Measurements from ENCODE around the gene PYGO2.

Gene PYGO2

GRCh38 chr1:155002464-155003226 is 41.1 kb upstream of the PYGO2 start, which contains the start of gene ZBTB7B:
Gene ZBTB7B, plus strand, starts transcription at chr1:155002802. Its CDS starts 11,859 bp downstream, at chr1:155014661.
- no peaks in the 10 kb centered on the region for H3K27me3 ChIP-seq (ENCODE audit: insufficient read depth, low read length, poor library complexity, severe bottlenecking)
- no peak for TF ChIP-seq EZH2phosphoT487 (IDR thresholded peaks at IDR 0.05; ENCODE audit: borderline replicate concordance)
- TF ChIP-seq CTCF (conservative IDR thresholded peaks at IDR 0.05; ENCODE audit: low read length): no peak
- peak within 1 kb of the TSS; percentile 80; the same call in 1 of the 2 replicates for H2AFZ ChIP-seq (ENCODE audit: low read length)
- H3K9ac ChIP-seq (ENCODE audit: low read depth, low read length, poor library complexity, severe bottlenecking): peak within 1 kb of the TSS; percentile 81
- H3K36me3 ChIP-seq (ENCODE audit: insufficient read depth, low read length): no peaks in the 10 kb centered on the region
- peaks cover 42% of the 10 kb centered on the region for H3K4me1 ChIP-seq (ENCODE audit: insufficient read depth, low read length, poor library complexity, severe bottlenecking)
- peak within 1 kb of the TSS; percentile 92 for H3K4me2 ChIP-seq (ENCODE audit: low read depth, low read length, poor library complexity, severe bottlenecking)
- H3K79me2 ChIP-seq (ENCODE audit: insufficient read depth, low read length): no peaks in the 10 kb centered on the region
- H3F3A ChIP-seq (ENCODE audit: low read depth): peaks cover 15% of the 10 kb centered on the region
- H3K9me2 ChIP-seq (replicated peaks; ENCODE audit: low read depth, low read length): no peaks in the 10 kb centered on the region
- no peaks in the 10 kb centered on the region for H4K20me1 ChIP-seq (ENCODE audit: insufficient read depth, low read length, poor library complexity, severe bottlenecking)
- no peaks in the 10 kb centered on the region for H3K9me3 ChIP-seq (ENCODE audit: insufficient read depth, low read depth, low read length)
- peak within 1 kb of the TSS; percentile 76 for H3K4me3 ChIP-seq (ENCODE audit: low read length, poor library complexity, severe bottlenecking)

- Histone ChIP-seq H3K4me1 (ENCODE audit: insufficient read depth, low read length, poor library complexity, severe bottlenecking) (peaks cover 49% of the 10 kb centered on the region), H4K20me1 (ENCODE audit: insufficient read depth, low read length, poor library complexity, severe bottlenecking) (no peaks in the 10 kb centered on the region), H2AFZ (ENCODE audit: low read length) (peak overlapping the region; percentile 80; the same call in 1 of the 2 replicates), H3K36me3 (ENCODE audit: insufficient read depth, low read length) (no peaks in the 10 kb centered on the region), H3K4me2 (ENCODE audit: low read depth, low read length, poor library complexity, severe bottlenecking) (peak overlapping the region; percentile 92), H3K9ac (ENCODE audit: low read depth, low read length, poor library complexity, severe bottlenecking) (peak overlapping the region; percentile 81), H3K9me3 (ENCODE audit: insufficient read depth, low read depth, low read length) (no peaks in the 10 kb centered on the region), H3K27me3 (ENCODE audit: insufficient read depth, low read length, poor library complexity, severe bottlenecking) (no peaks in the 10 kb centered on the region), H3K9me2 (replicated peaks; ENCODE audit: low read depth, low read length) (no peaks in the 10 kb centered on the region), H3K79me2 (ENCODE audit: insufficient read depth, low read length) (no peaks in the 10 kb centered on the region), H3K4me3 (ENCODE audit: low read length, poor library complexity, severe bottlenecking) (peak overlapping the region; percentile 76), H3F3A (ENCODE audit: low read depth) (peaks cover 15% of the 10 kb centered on the region)
- TF ChIP-seq EZH2phosphoT487 (IDR thresholded peaks at IDR 0.05; ENCODE audit: borderline replicate concordance): no peak
- TF ChIP-seq CTCF (conservative IDR thresholded peaks at IDR 0.05; ENCODE audit: low read length): peak; percentile 64
These were observed 40.3 kb upstream of the PYGO2 start for GRCh38 chr1:155001675-155002463.

- Histone ChIP-seq H3K36me3 (ENCODE audit: insufficient read depth, low read length) (no peaks in the 10 kb centered on the region), H3K4me1 (ENCODE audit: insufficient read depth, low read length, poor library complexity, severe bottlenecking) (peaks cover 44% of the 10 kb centered on the region), H3K27me3 (ENCODE audit: insufficient read depth, low read length, poor library complexity, severe bottlenecking) (no peaks in the 10 kb centered on the region), H3K79me2 (ENCODE audit: insufficient read depth, low read length) (no peaks in the 10 kb centered on the region), H3K9me2 (replicated peaks; ENCODE audit: low read depth, low read length) (no peaks in the 10 kb centered on the region), H3K4me2 (ENCODE audit: low read depth, low read length, poor library complexity, severe bottlenecking) (peak overlapping the region; percentile 92), H4K20me1 (ENCODE audit: insufficient read depth, low read length, poor library complexity, severe bottlenecking) (no peaks in the 10 kb centered on the region), H3F3A (ENCODE audit: low read depth) (peaks cover 15% of the 10 kb centered on the region), H3K9ac (ENCODE audit: low read depth, low read length, poor library complexity, severe bottlenecking) (peak overlapping the region; percentile 81), H3K4me3 (ENCODE audit: low read length, poor library complexity, severe bottlenecking) (peak overlapping the region; percentile 76), H3K9me3 (ENCODE audit: insufficient read depth, low read depth, low read length) (no peaks in the 10 kb centered on the region), H2AFZ (ENCODE audit: low read length) (peak overlapping the region; percentile 80)
- TF ChIP-seq CTCF (conservative IDR thresholded peaks at IDR 0.05; ENCODE audit: low read length): no peak
- TF ChIP-seq EZH2phosphoT487 (IDR thresholded peaks at IDR 0.05; ENCODE audit: borderline replicate concordance): no peak
These were observed 39.8 kb upstream of the PYGO2 start for GRCh38 chr1:155001425-155001674.
